HUES48 (cell line): ENCODE measurements around the gene HLCS.
A peak's percentile ranks its signal among the peaks of the same experiment; 100 is the strongest.
"Not testable (repeated sequence)": the region's sequence is repeated elsewhere in the genome, so short reads cannot be mapped to it uniquely, and the experiment has no call there.

Experiments
- H3K27ac ChIP-seq: one replicate; pipeline ENCODE4 v1.7.0; 2013; ENCODE audit warnings: low read depth, low read length, inconsistent platforms
- H3K27me3 ChIP-seq: 2 replicates; pipeline ENCODE4 v1.6.1; 2013; ENCODE audit warnings: mild to moderate bottlenecking, low read length; ENCODE audit not compliant: control insufficient read depth, insufficient read depth
- H3K36me3 ChIP-seq: 2 replicates; pipeline ENCODE4 v1.6.1; 2013; ENCODE audit warnings: low read length; ENCODE audit not compliant: control insufficient read depth, insufficient read depth
- H3K4me1 ChIP-seq: 2 replicates; pipeline ENCODE4 v1.6.1; 2013; ENCODE audit warnings: mild to moderate bottlenecking, low read length; ENCODE audit not compliant: control insufficient read depth, insufficient read depth
- H3K4me3 ChIP-seq: 2 replicates; pipeline ENCODE4 v1.5.1; 2013; ENCODE audit warnings: mild to moderate bottlenecking, low read depth, low read length
- H3K9ac ChIP-seq: 2 replicates; pipeline ENCODE4 v1.6.1; 2013; ENCODE audit warnings: mild to moderate bottlenecking, low read depth, low read length, moderate library complexity
- H3K9me3 ChIP-seq: 2 replicates; pipeline ENCODE4 v1.6.1; 2013; ENCODE audit warnings: low read length; ENCODE audit not compliant: control insufficient read depth, insufficient read depth

HLCS gene

DNA sequence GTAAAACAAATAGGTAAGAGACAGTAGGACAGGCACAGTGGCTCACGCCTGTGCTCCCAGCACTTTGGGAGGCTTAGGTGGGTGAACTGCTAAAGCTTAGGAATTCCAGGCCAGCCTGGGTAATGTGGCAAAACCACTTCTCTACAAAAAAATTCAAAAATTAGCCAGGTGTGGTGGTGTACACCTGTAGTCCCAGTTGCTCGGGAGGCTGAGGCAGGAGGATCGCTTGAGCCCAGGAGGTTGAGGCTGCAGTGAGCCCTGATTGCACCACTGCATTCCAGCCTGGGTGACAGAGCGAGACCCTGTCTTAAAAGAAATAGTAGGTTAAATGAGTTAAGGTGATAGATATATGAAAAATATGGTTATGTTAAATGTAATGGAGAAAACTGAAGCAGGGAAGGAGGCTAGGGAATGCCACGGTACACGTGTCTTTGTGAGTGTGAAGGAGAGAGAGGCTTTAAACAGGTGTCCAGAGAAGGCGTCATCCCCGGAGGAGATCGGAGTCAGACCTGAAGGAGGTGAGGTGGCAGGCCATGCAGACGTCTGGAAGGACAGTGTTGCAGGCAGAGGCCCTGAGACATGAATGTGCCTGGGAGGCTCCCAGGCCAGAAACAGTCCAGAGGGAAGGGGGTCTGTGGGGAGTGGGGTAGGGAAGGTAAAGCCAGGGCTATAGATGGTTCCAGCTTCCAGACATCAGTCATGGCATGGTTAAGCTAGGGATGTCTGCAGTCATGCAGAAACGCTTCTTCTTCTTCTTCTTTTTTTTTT lies 32.8 kb upstream of the HLCS start:
- Histone ChIP-seq H3K27me3 (peaks cover under 1% of the 10 kb centered on the region; the same call in 1 of the 2 replicates), H3K27ac (no peak overlapping the region), H3K4me3 (no peak overlapping the region), H3K9ac (no peak overlapping the region), H3K36me3 (no peaks in the 10 kb centered on the region), H3K9me3 (no peaks in the 10 kb centered on the region), H3K4me1 (0 out of 2 replicates have a peak, but pooled peaks cover 6% of the 10 kb centered on the region)

DNA sequence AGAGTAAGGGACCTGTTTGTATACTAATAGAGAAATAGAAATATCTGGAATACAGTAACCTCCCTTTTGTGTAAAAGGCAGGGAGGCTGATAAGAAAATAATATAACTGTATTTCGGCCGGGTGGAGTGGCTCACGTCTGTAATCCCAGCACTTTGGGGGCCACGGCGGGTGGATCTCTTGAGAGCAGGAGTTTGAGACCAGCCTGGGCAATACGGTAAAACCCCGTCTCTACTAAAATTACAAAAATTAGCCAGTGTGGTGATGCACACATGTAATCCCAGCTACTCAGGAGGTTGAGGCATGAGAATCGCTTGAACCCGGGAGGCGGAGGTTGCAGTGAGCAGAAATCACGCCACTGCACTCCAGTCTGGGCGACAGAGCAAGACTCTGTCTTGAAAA lies 28.8 kb upstream of the HLCS start:
- not testable (repeated sequence) for H3K9me3 ChIP-seq, H3K9ac ChIP-seq, H3K36me3 ChIP-seq, H3K27ac ChIP-seq, H3K4me3 ChIP-seq
- peaks cover 11% of the 10 kb centered on the region for H3K27me3 ChIP-seq
- H3K4me1 ChIP-seq = peaks cover 16% of the 10 kb centered on the region

DNA sequence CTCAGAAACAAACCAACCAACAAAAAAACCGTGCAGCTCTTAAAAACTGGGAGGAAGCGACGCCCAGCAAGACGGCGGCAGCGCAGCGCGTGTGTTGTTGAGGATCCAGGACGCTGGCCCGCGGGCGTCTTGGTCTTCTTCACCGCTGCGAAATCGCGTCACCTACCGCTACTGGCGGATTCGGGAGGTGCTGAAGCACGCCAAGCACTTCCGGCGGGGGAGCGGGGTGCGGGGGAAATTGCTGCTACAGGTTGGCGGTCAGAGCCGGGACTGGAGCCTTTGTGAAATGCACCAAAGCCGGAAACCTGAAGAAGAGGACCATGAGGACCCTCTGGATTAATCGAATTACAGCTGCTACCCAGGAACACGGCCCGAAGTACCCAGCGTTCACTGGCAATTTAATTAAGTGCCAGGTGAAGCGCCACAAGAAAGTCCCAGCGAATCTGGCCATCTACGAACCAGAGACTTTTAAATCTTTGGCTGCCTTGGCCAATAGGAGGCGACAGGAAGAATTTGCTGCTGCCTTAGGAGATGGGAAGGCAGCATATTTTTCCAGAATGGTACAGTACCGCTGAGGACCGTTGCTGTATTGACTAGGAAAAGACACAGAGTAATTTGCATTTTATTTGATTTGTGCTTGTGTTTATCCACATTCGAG lies 28.2 kb upstream of the HLCS start:
- Histone ChIP-seq H3K4me3 (0 out of 2 replicates have a peak overlapping the region, but pooled peaks have one; percentile 0), H3K4me1 (peaks cover 16% of the 10 kb centered on the region), H3K27me3 (peaks cover 11% of the 10 kb centered on the region), H3K9ac (no peak overlapping the region), H3K9me3 (no peaks in the 10 kb centered on the region), H3K36me3 (no peaks in the 10 kb centered on the region), H3K27ac (no peak overlapping the region)

DNA sequence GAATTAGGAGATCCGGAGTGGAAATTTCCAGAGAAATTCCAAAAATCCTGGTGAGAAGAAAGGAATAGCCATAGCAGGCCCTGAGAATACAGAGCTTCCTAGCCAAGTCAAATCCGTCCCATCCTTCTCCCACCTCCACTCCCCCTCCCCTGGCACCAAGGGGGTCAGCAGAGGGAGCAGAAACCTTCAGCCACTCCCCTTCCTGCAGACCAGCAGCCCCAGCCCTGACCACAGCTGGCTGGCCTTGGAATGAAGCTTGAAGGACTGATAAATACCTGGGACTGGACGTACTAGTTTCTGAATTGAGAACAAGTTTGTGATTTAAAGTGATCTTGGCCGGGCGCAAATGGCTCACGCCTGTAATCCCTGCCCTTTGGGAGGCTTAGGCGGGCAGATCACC lies 26.2 kb upstream of the HLCS start:
- H3K27ac ChIP-seq = no peak overlapping the region
- H3K27me3 ChIP-seq = peaks cover 11% of the 10 kb centered on the region
- H3K4me3 ChIP-seq = no peak overlapping the region
- H3K9me3 ChIP-seq = no peaks in the 10 kb centered on the region
- H3K4me1 ChIP-seq = peaks cover 16% of the 10 kb centered on the region
- H3K36me3 ChIP-seq = no peaks in the 10 kb centered on the region
- H3K9ac ChIP-seq = no peak overlapping the region

DNA sequence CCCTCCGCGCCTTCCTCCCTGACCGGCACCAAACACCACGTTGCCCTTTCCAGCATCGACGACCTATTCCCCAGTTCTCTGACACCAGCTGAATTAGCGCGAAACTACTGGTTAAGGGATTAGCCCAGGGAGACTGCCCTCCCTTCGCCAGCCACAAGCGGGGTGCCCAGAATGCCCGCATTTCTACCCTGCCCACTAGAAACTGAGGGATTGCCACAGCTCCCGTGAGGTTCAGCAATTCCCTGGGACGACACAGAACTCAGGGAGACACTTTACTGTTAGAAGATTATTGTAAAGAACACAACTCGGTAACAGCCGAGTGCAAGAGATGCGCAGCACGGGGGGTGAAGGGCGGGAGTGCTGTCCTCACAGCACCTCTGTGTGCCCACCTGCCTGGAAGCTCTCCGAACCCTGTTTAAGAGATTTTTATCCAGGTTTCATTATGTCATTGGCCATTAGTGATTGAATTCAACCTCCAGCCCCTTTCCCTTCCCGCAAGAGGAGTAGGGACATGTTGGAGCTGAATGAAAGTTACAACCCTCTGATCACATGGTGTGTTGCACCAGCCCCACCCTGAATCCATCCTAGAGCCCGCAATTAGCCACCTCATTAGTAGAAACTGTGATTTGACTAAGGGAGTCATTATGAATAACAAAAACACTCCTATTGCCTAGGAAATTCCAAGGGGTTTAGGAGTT lies 24.2 kb upstream of the HLCS start:
- Histone ChIP-seq H3K4me3 (peak overlapping the region; percentile 50), H3K9ac (peak overlapping the region; percentile 47; the same call in 1 of the 2 replicates), H3K27me3 (peaks cover 11% of the 10 kb centered on the region), H3K36me3 (no peaks in the 10 kb centered on the region), H3K4me1 (peaks cover 16% of the 10 kb centered on the region), H3K27ac (peak overlapping the region; percentile 90), H3K9me3 (no peaks in the 10 kb centered on the region)

DNA sequence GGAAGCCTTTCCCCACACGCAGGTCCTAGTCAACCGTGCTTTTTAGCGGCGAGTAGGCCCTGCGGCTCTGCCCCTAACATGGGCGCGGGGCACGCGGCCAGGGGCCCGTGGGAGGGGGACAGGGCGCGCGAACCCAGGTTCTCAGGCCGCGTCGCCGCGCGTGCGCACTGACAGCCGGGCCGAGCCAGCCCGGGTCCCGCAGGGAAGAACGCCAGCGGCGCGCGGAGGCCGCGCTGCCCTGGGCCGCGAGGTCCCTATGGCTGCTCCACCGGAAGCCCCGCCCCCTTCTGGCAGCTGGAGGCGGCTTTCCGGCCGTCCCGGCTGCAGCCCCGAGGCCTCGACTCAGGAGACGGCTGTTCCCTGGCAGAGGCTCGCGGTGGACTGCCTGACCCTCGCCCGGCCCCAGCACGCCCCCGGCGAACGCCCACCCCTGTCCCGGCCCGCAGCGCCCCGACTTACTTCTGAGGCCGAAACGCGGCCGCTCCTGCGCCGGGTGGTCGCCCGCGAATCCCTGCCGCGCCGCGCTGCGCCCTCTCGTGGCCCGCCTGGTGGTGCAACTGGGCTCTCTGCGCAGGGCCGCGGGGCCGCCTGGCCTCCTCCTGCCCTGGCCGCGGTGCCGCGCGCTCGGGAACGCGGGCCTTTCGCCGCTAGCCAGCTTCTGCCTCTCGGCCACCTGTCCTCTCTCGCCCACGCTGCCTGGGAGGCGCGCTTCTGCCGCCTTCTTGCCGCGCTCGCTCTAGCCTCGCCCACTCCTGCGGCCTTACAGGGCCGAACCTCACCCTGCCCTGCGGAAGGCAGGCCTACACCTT lies 23.4 kb upstream of the HLCS start:
- Histone ChIP-seq H3K9me3 (no peaks in the 10 kb centered on the region), H3K36me3 (no peaks in the 10 kb centered on the region), H3K4me1 (peaks cover 16% of the 10 kb centered on the region), H3K27ac (peak overlapping the region; percentile 90), H3K27me3 (peaks cover 11% of the 10 kb centered on the region), H3K9ac (peak overlapping the region; percentile 47), H3K4me3 (peak overlapping the region; percentile 50)

DNA sequence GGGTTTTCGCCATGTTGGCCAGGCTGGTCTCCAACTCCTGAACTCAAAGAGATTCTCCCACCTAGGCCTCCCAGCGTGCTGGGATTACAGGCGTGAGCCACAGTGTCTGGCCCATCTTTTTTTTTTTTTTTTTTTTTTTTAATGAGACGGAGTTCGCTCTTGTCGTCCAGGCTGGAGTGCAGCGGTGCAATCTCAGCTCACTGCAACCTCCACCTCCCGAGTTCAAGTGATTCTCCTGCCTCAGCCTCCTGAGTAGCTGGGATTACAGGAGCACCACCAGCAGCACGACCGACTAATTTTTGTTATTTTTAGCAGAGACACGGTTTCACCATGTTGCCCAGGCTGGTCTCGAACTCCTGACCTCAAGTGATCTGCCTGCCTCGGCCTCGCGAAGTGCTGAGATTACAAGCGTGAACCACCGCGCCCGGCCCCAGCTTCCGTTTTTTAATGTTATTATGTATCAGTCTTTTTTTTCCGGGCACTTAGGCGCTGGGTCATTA lies 22.8 kb upstream of the HLCS start:
- not testable (repeated sequence) for H3K9me3 ChIP-seq, H3K36me3 ChIP-seq, H3K9ac ChIP-seq
- Histone ChIP-seq H3K4me3 (peak overlapping the region; percentile 50), H3K4me1 (peaks cover 16% of the 10 kb centered on the region), H3K27me3 (peaks cover 11% of the 10 kb centered on the region), H3K27ac (peak overlapping the region; percentile 90)

DNA sequence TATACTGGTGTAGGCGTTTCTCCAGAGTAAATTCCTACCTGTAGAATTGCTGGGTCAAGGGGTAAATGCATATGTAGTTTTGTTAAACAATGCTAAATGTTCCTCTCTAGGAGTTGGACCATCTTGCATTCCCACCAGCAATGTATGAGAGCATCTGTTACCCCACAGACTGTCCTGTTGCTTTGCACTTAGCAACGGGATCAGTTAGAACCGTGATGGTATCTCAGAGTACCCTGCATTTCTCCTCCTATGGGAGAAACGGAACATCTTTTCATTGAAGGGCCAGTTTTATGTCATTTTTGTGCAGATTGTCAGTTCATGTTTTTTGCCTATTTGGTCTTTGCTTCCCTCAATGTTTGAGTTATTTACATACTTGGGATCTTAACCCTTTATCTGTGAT lies 22.1 kb upstream of the HLCS start:
- Histone ChIP-seq H3K36me3 (no peaks in the 10 kb centered on the region), H3K4me1 (peaks cover 16% of the 10 kb centered on the region), H3K9ac (no peak overlapping the region), H3K4me3 (no peak overlapping the region), H3K9me3 (no peaks in the 10 kb centered on the region), H3K27me3 (peaks cover 11% of the 10 kb centered on the region), H3K27ac (no peak overlapping the region)

DNA sequence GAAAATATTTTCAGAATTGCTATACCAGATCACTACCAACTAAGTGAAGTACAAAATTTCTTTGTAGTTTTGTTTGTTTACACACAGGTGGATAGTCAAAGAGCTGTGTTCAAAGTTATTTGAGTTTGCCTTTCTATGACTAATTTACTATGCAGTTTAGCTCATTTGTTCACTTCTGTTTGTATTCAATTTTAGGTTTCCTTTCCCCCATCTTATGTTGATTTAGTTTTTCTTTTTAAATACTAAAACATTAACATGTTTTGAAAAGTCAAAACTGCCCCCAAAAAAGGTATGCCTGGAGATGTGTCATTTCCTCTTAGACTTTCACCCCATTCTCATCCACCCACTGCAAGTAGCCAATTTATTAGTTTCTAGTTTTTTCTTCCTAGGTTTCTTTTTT lies 21.4 kb upstream of the HLCS start:
- no peaks in the 10 kb centered on the region for H3K36me3 ChIP-seq
- no peak overlapping the region for H3K27ac ChIP-seq
- no peak overlapping the region for H3K9ac ChIP-seq

DNA sequence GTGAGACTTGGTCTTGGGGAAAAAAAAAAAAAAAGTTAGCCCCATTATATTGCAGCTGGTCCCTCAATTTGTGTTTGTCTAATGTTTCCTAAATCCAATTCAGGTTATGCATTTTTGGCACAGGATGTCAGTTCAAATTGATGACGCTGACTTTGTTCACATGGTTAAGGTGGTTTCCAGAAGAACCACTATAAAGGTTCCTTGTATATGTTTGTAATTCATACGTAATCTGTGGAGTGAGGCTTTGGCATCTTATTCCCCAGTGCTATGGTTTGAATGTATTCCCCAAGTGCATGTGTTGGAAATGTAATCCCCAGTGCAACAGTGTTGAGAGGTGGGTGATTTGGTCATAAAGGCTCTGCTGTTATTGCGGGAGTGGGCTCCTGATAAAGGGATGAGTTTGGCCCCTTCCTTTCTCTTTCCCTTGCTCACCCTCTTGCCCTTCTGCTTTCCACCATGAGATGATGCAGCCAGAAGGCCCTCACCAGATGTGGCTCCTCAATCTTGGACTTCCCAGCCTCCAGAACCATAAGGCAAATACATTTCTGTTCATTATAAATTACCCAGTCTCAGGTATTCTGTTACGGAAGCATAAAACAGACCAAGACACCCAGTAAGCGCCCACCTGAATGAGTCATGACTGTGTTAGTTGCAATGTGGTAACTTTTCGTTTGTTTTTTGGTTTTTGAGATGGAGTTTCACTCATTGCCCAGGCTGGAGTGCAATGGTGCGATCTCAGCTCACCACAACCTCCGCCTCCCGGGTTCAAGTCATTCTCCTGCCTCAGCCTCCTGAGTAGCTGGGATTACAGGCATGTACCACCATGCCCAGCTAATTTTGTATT lies 19.5 kb upstream of the HLCS start:
- H3K27me3 ChIP-seq = peaks cover 11% of the 10 kb centered on the region
- peaks cover 6% of the 10 kb centered on the region; the same call in 1 of the 2 replicates for H3K4me1 ChIP-seq
- no peak overlapping the region for H3K27ac ChIP-seq
- H3K9ac ChIP-seq = no peak overlapping the region
- no peaks in the 10 kb centered on the region for H3K36me3 ChIP-seq
- no peak overlapping the region for H3K4me3 ChIP-seq
- no peaks in the 10 kb centered on the region for H3K9me3 ChIP-seq

More for the DNA sequence above, 21.4 kb upstream of the HLCS start:
- Histone ChIP-seq H3K9me3 (no peaks in the 10 kb centered on the region), H3K4me3 (no peak overlapping the region), H3K4me1 (peaks cover 16% of the 10 kb centered on the region), H3K27me3 (peaks cover 11% of the 10 kb centered on the region)
